Stimulated activated CD8-positive, alpha-beta memory T cell treated with anti-CD3 and anti-CD28 coated beads, Interleukin-4, amount 100 ng/mL, for 1 hour (primary cell): ENCODE data around the gene UFD1.

Experiments
- DNase-seq, 2 donors: peaks; one replicate each; pipeline ENCODE4 v3.0.0-alpha.2; 2020; ENCODE audit warnings: low read depth in 2 of 2, low spot score in 1 of 2

Gene UFD1

DNA sequence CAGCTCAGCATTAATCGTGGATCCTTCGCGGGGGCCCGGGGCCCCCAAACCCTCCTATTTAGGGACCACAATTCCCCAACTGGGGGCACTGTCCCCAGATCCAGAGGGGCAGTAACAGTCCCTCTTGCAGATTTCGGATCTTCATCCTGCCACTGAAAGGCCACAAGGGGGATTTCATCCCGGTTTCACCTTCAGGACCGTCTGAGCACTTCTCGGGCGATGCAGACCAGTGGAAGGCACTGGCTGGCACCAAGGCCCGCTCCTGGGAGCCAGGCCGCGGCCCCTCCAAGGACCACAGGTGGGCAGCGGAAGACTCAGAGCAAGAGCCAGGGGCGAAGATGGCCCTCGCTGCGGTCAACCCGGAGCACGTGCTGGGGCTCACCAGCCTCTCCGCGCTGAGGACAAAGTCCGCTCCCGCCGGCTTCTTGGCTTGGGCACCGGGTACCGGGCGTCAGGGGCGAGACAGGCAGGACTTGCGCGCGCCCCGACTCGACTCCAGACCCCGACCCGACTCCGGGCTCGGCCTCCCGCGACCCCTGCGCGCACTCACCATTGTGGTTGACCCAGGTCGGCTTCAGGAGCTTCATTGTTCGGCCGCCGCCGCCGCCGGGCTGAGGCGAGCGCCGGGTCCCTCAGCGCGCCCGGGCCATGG, 48.0 kb downstream of the UFD1 start:
- DNase-seq: no peak

- DNase-seq: no peak
Observed at GRCh38 chr22:19429950-19430889, 48.8 kb downstream of the UFD1 start.

GRCh38 chr22:19424186-19424500, 54.9 kb downstream of the UFD1 start:
- no peak for DNase-seq

GRCh38 chr22:19422440-19423301, 56.3 kb downstream of the UFD1 start:
- DNase-seq: no peak

DNA sequence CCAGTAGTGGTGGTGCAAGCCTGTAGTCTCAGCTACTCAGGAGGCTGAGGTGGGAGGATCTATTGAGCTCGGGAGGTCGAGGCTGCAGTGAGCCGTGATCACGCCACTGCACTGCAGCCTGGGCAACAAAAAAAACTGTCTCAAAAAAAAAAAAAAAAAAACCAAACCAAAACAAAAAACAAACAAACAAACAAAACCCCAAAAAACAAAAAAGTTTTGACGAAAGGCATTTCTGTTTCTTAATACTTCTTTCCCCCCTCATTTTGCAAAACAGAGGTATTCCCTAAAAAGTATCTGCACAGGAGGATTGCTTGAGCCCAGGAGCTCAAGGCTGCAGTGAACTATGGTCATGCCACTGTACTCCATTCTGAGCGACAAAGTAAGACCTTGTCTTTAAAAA, 58.7 kb downstream of the UFD1 start:
- no peak for DNase-seq

GRCh38 chr22:19419464-19420178, 59.4 kb downstream of the UFD1 start:
- peak in 1 of 2 donors; percentile 13 for DNase-seq

GRCh38 chr22:19419086-19419463, 59.9 kb downstream of the UFD1 start:
- DNase-seq: no peak

DNA sequence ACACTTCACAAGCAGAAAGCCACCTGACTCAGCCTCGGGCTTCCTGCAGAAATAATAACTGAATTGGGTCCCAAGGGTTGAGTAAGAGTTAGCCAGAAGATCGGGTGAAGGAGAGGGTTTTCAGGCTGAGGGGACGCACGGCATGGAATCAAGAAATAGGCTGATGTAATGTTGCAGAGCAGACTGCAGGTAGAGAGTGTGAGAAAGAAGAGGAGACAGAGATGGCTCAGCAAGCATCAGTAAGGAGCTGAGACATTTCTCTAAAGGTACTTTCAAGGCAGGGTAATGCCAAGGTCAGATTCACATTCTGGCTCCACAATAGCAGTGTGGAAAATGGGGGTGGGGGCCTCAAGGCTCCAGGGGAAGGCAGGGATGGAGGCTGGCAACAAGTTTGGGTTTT, 66.1 kb downstream of the UFD1 start:
- DNase-seq: no peak

- DNase-seq: no peak
Observed at GRCh38 chr22:19412478-19412877, 66.5 kb downstream of the UFD1 start.

DNA sequence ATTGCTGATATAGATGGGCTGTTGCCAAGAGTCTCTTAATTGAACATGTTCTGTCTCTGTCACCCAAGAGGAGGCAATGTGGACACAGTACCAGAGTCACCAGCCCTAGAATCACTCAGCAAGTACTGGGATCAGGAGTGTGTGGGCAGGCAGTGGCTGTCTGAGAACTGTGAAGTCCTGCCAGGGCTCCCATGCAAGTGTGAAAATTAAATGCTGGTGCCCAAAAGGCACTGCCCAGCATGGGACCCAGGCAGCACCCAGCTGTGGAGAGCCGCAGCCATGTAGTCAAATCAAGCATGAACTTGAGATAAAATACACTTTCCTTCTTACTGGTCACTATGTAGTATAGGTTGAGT, 67.3 kb downstream of the UFD1 start:
- DNase-seq: no peak

DNA sequence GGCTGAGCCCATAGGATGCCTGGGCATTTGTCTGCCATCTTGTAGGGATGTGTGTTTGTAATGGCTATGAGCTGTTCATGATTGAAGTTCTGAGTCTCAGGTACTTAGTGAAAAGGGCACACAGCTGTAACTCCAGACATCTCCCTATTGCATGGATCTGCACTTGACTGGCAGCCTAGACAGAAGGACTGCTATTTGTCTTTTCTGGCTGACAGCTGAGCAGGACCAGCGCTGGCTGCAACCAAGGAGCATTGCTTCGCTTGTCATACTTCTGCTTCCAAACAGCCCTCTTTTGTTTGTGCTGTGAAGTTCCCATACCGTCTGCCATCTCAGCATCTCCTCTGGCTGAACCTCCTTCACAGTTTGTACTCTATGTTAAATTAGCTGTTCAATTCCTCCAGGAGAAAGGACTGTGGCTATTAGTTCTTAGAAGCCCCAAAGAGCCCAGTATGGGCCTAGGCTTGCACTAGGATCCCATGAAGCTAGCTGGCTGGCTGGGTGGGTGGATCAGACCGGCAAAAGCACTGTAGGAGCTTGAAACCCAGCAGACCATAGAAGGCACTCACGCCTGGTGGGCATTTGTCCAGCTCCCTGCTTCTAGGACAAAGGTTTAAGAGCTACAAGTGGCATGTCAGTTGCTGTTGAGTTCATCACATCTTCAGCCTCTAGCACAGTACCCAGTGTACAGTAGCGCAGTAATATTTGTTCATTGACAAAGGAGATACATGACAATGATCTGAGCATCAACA, 67.9 kb downstream of the UFD1 start:
- no peak for DNase-seq

DNA sequence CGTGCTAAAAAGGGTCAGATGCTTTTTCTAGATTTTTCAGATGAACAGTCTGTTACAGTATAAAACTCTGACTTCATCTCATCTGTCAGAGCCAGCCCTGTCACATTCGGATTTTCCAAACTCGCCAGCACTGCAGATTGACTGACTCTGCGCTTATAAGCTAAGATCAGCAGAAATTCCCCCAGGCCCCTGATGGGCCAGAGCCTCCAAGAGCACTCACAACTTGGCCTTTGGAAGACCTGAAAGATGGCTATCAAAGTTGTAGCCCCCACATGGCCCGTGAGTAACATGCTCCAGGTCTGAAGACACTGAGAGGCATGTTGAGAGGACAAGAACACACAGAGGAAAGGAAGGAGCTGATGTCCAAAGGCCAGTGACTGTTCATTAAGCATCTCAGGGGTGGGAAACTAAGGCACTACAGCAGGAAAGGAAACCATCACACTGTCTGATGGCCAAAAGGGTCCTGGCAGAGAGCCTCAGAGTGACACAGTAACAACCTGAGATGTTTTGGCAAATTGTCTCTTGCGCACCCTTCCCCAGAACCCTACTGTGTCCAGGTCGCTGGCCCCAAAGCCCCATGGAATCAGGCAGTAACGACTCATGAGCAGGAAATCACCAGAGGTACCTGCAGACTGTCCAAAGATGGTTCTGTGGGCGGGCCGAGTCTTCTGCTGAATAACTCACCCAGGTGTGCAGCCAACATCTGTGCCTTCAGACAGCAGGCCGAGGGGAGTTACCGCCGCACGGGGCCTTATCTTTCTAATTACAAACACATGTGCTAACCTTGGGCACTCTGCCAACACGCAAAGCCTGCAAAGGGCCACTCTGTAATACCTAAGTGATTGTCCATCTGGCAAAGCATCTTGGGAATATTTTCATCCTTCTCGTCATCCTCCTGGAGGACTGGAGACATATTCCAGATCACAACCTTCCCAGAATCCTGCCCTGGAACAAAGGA, 71.1 kb downstream of the UFD1 start:
- no peak for DNase-seq

GRCh38 chr22:19406846-19407245, 72.1 kb downstream of the UFD1 start:
- no peak for DNase-seq

DNA sequence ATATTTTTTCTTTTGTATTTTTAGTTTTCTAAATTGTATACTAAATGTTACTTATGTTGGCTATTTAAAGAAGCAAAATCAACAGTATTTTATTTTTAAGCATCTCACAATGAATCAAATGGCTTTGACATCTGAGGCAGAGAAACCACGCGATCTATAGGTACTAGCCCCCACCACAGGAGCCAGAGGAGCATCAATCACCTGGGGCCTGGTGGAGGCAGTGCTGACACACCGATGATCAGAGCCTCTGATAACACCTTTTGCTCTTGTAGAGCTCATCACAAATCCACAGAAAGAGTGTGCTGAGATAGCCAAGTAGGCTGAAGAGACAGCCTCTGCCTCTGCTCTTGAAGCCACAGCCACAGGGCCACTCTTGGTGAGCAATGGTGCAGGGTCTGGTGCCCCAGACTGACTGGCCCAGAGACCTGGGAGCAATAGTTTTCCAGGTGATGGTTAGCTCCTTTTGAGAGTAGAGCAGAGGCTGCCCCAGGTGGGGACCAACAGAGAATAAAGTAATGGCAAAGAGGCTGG, 72.6 kb downstream of the UFD1 start:
- DNase-seq: no peak

DNA sequence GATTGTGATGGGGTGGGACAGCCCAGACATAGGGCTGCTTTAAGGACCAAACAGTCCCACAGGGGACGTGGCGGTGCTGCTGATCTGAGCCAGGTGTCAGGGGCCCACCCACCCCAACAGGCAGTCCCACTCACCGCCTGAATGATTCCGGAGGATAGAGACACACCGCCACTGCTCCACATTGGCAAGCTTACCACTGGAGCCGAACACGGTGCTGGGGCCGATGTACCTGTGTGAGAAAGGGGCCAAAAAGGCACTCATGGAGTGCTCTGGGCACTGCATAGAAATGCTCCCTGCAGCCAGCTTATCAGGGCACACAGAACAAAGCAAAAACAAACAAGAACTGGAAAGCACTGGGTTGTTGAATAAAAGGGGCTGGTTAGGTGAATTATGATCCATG, 73.3 kb downstream of the UFD1 start:
- no peak for DNase-seq

DNA sequence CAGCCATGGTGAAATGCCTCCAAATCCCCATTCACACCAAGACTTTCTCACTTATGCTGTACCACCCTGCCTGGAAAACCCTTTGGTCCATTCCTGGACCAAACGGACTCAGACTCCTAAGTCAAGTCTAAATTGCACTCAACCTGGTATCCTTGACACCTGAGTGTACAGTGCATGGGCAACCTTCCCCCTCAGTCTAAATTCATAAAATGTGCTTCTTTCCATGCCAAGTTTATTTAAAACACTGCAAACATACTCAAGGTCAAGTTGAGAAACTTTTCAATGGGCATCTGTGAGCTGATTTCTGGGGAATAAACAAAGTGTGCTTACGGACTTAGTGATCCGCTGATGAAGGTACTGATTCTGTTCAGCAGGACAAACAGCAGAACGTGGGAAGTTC, 73.9 kb downstream of the UFD1 start:
- no peak for DNase-seq

DNA sequence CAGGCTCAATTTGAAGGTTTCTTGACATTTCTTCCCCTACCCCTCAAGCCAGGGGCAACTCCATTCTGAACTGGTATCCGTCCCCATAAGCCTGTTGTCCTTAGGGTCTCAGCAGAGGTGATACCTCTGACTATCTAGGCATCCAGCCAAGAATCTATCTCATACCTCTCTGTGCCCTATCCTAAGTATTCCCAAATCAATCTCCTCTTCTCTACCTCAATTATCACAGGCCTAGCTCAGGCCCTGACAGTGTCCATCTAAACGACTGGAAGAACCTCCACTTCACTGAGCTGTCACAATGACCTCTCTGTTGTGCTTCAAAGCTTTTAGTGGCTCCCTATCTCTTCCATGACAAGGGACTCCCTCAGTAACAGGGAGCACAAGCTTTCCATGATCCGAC, 74.3 kb downstream of the UFD1 start:
- DNase-seq: no peak

DNA sequence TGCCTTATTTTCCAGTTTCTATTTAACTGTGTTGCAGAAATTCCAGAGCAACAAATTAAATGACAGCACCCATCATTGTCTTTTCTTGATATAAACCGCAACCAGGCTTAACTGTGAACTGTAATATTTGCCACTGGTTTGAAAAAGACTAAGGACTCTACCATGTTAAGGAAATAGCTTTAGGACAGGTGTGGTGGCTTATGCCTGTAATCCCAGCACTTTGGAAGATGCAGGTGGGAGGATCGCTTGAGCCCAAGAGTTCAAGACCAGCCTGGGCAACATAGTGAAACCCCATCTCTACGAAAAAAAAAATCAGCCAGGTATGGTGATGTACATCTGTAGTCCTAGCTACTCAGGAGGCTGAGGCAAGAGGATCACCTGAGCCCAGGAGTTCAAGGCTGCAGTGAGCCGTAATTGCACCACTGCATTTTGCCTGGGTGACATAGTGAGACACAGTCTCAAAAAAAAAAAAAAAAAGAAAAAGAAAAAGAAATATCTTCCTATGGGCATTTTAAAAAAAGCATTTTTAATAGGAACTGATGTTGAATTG, 76.3 kb downstream of the UFD1 start:
- DNase-seq: no peak

DNA sequence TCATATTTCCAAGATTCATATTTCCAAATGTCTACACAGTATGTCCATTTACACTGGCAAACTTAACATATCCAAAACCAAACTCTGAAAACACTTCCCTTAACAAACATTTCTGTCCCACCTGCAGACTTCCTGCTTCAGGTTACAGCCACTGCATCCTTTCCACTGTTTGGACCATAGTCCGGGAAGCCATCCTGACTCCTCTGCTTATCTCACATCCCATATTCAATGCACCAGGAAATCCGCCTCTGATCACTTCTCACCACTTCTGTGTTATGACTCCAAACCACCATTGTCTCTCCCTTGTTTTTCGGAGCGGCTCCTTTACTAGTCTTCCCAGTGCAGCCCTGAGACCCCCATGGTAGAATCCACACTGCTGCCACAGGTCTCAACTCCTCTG, 77.5 kb downstream of the UFD1 start:
- DNase-seq: no peak
